Astrocyte (in vitro differentiated cells and primary cell): Measurements from ENCODE around the gene DCLK2. TPM values are rescaled to one million over a fixed set of nuclear protein-coding genes. Genes with fewer than 3 reads are reported as not detected.
"Not testable (repeated sequence)": the region's sequence is repeated elsewhere in the genome, so short reads cannot be mapped to it uniquely, and the experiment has no call there.

Experiments used
- DNase-seq: peaks from one replicate; pipeline ENCODE4 v3.0.0-alpha.2; 2010; ENCODE audit warnings: low read depth
- FAIRE-seq: peaks from 2 replicates; lab custom pipeline; 2011; peaks lifted over from hg19 to GRCh38; lab: Jason Lieb, UNC
- H2AFZ ChIP-seq: 2 replicates; pipeline ENCODE4 v1.6.0; 2012; ENCODE audit warnings: low read depth, low read length, inconsistent platforms
- H3K27ac ChIP-seq: 2 replicates; pipeline ENCODE4 v1.5.1; 2011; ENCODE audit warnings: low read depth, low read length, inconsistent platforms
- H3K27me3 ChIP-seq: 2 replicates; pipeline ENCODE4 v1.6.0; 2011; ENCODE audit warnings: low read length, inconsistent platforms; ENCODE audit not compliant: insufficient read depth
- H3K36me3 ChIP-seq: 2 replicates; pipeline ENCODE4 v1.5.1; 2011; ENCODE audit warnings: low read length, inconsistent platforms; ENCODE audit not compliant: insufficient read depth
- H3K4me1 ChIP-seq: 2 replicates; pipeline ENCODE4 v1.5.1; 2011; ENCODE audit warnings: low read length, inconsistent platforms; ENCODE audit not compliant: insufficient read depth
- H3K4me2 ChIP-seq: 2 replicates; pipeline ENCODE4 v1.6.0; 2012; ENCODE audit warnings: low read length, inconsistent platforms
- H3K4me3 ChIP-seq: 2 replicates; pipeline ENCODE4 v1.5.1; 2011; ENCODE audit warnings: low read depth, mild to moderate bottlenecking, low read length, inconsistent platforms; ENCODE audit not compliant: insufficient read depth
- H3K79me2 ChIP-seq: 2 replicates; pipeline ENCODE4 v1.6.0; 2012; ENCODE audit warnings: mild to moderate bottlenecking, low read length, inconsistent platforms; ENCODE audit not compliant: insufficient read depth
- H3K9ac ChIP-seq: 2 replicates; pipeline ENCODE4 v1.6.0; 2012; ENCODE audit warnings: mild to moderate bottlenecking, low read length, inconsistent platforms
- H3K9me3 ChIP-seq: 2 replicates; pipeline ENCODE4 v1.5.1; 2012; ENCODE audit warnings: low read depth, mild to moderate bottlenecking, low read length, inconsistent platforms; ENCODE audit not compliant: insufficient read depth
- H4K20me1 ChIP-seq: 2 replicates; pipeline ENCODE4 v1.6.0; 2012; ENCODE audit warnings: low read length, inconsistent platforms; ENCODE audit not compliant: insufficient read depth
- H3K27ac Mint-ChIP-seq: one replicate; pipeline ENCODE4 v1.8.0; 2021; ENCODE audit warnings: mild to moderate bottlenecking, mixed read lengths; ENCODE audit not compliant: unreplicated experiment
- H3K27me3 Mint-ChIP-seq: one replicate; pipeline ENCODE4 v1.8.0; 2021; ENCODE audit warnings: low read depth, mixed read lengths; ENCODE audit not compliant: unreplicated experiment
- H3K36me3 Mint-ChIP-seq: one replicate; pipeline ENCODE4 v1.8.0; 2021; ENCODE audit warnings: low read depth, mixed read lengths; ENCODE audit not compliant: unreplicated experiment
- H3K4me1 Mint-ChIP-seq: one replicate; pipeline ENCODE4 v1.8.0; 2021; ENCODE audit warnings: low read depth, mixed read lengths; ENCODE audit not compliant: unreplicated experiment
- H3K4me3 Mint-ChIP-seq: one replicate; pipeline ENCODE4 v1.8.0; 2021; ENCODE audit warnings: mild to moderate bottlenecking, moderate library complexity, mixed read lengths; ENCODE audit not compliant: unreplicated experiment
- H3K9me3 Mint-ChIP-seq: one replicate; pipeline ENCODE4 v1.8.0; 2021; ENCODE audit warnings: mild to moderate bottlenecking, mixed read lengths; ENCODE audit not compliant: unreplicated experiment
- EZH2 ChIP-seq: IDR thresholded peaks from 2 replicates; pipeline ENCODE4 v1.6.1; 2012; ENCODE audit warnings: mild to moderate bottlenecking, low read length, inconsistent platforms; ENCODE audit not compliant: insufficient read depth
- total RNA-seq: library from RNA; stranded (reverse); gene quantifications from 2 replicates; pipeline ENCODE4 v1.2.1, GENCODE V29; 2021
- TF ChIP-seq, protein P1 (sequence below): IDR thresholded peaks from 2 replicates; pipeline ENCODE4 v1.5.1; 2011; ENCODE audit warnings: low read depth, mild to moderate bottlenecking, inconsistent platforms, low read length, moderate library complexity; ENCODE audit not compliant: insufficient read depth

Gene DCLK2
- total RNA-seq, 1 donor from 2014 or later, result 6.2 TPM

- DNase-seq, result no peak
- H3K4me3 ChIP-seq, result no peak overlapping the region
- no peak overlapping the region for H3K4me2 ChIP-seq
- no peaks in the 10 kb centered on the region for H3K4me1 ChIP-seq
- peaks cover 5% of the 10 kb centered on the region for H3K4me1 Mint-ChIP-seq
- H2AFZ ChIP-seq, result no peak overlapping the region
- H3K27me3 ChIP-seq, result no peaks in the 10 kb centered on the region
- no peaks in the 10 kb centered on the region for H3K27me3 Mint-ChIP-seq
- TF ChIP-seq, protein P1, sequence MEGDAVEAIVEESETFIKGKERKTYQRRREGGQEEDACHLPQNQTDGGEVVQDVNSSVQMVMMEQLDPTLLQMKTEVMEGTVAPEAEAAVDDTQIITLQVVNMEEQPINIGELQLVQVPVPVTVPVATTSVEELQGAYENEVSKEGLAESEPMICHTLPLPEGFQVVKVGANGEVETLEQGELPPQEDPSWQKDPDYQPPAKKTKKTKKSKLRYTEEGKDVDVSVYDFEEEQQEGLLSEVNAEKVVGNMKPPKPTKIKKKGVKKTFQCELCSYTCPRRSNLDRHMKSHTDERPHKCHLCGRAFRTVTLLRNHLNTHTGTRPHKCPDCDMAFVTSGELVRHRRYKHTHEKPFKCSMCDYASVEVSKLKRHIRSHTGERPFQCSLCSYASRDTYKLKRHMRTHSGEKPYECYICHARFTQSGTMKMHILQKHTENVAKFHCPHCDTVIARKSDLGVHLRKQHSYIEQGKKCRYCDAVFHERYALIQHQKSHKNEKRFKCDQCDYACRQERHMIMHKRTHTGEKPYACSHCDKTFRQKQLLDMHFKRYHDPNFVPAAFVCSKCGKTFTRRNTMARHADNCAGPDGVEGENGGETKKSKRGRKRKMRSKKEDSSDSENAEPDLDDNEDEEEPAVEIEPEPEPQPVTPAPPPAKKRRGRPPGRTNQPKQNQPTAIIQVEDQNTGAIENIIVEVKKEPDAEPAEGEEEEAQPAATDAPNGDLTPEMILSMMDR, result no peak
- no peak for TF ChIP-seq EZH2
- H3K27ac Mint-ChIP-seq, result no peak overlapping the region
- peak; percentile 29 for FAIRE-seq
- H3K9me3 ChIP-seq, result no peaks in the 10 kb centered on the region
- no peak overlapping the region for H3K4me3 Mint-ChIP-seq
- H3K79me2 ChIP-seq, result no peaks in the 10 kb centered on the region
- no peak overlapping the region for H3K27ac ChIP-seq
- H3K9ac ChIP-seq, result no peak overlapping the region
- H3K36me3 Mint-ChIP-seq, result peaks cover 4% of the 10 kb centered on the region
- no peaks in the 10 kb centered on the region for H3K36me3 ChIP-seq
- peaks cover 1% of the 10 kb centered on the region for H3K9me3 Mint-ChIP-seq
- H4K20me1 ChIP-seq, result no peaks in the 10 kb centered on the region
These were observed 82.2 kb downstream of the DCLK2 start for GRCh38 chr4:150160473-150160872.

GRCh38 chr4:150161109-150161508 is 82.9 kb downstream of the DCLK2 start:
- no peak for TF ChIP-seq EZH2
- TF ChIP-seq, protein P1, result no peak
- no peak overlapping the region for H2AFZ ChIP-seq
- FAIRE-seq (no peak), DNase-seq (no peak)
- Mint-ChIP-seq H3K36me3 (peaks cover 7% of the 10 kb centered on the region), H3K27ac (no peak overlapping the region), H3K9me3 (peaks cover 1% of the 10 kb centered on the region), H3K4me3 (no peak overlapping the region), H3K4me1 (peaks cover 5% of the 10 kb centered on the region), H3K27me3 (no peaks in the 10 kb centered on the region)
- H3K79me2 ChIP-seq, result no peaks in the 10 kb centered on the region
- no peaks in the 10 kb centered on the region for H3K36me3 ChIP-seq
- H3K4me1 ChIP-seq, result no peaks in the 10 kb centered on the region
- no peak overlapping the region for H3K4me3 ChIP-seq
- no peaks in the 10 kb centered on the region for H4K20me1 ChIP-seq
- no peak overlapping the region for H3K9ac ChIP-seq
- H3K9me3 ChIP-seq, result no peaks in the 10 kb centered on the region
- no peaks in the 10 kb centered on the region for H3K27me3 ChIP-seq
- no peak overlapping the region for H3K4me2 ChIP-seq
- H3K27ac ChIP-seq, result no peak overlapping the region

- H3K27ac ChIP-seq, H3K4me1 Mint-ChIP-seq, H2AFZ ChIP-seq, H3K27me3 ChIP-seq, H3K4me2 ChIP-seq, H3K27ac Mint-ChIP-seq, H3K27me3 Mint-ChIP-seq, H3K36me3 ChIP-seq, H3K9me3 Mint-ChIP-seq, H3K79me2 ChIP-seq, H3K4me1 ChIP-seq, FAIRE-seq, H3K36me3 Mint-ChIP-seq, H3K4me3 Mint-ChIP-seq, H3K4me3 ChIP-seq, DNase-seq, H3K9me3 ChIP-seq, H3K9ac ChIP-seq, H4K20me1 ChIP-seq: not testable (repeated sequence)
These were observed 83.8 kb downstream of the DCLK2 start for GRCh38 chr4:150162020-150162419.
